Keratinocyte (primary cell): ENCODE measurements around the gene OLFML2B. TPM values are rescaled to one million over a fixed set of nuclear protein-coding genes. Genes with fewer than 3 reads are reported as not detected.

Experiments used
- DNase-seq: peaks from one replicate; pipeline ENCODE4 v3.0.0-alpha.2; 2011; ENCODE audit warnings: low read depth, missing footprints, low spot score
- FAIRE-seq: peaks from 2 replicates; lab custom pipeline; 2011; peaks lifted over from hg19 to GRCh38; lab: Jason Lieb, UNC
- H2AFZ ChIP-seq: 2 replicates; pipeline ENCODE4 v1.6.0; 2012; ENCODE audit warnings: low read length, control low read depth, inconsistent platforms; ENCODE audit not compliant: control insufficient read depth
- H3K27ac ChIP-seq: 2 replicates; pipeline ENCODE4 v1.5.1; 2011; ENCODE audit warnings: low read length; ENCODE audit not compliant: control insufficient read depth, insufficient read depth
- H3K27me3 ChIP-seq: 3 replicates; pipeline ENCODE4 v1.6.0; 2011; ENCODE audit warnings: low read length; ENCODE audit not compliant: control insufficient read depth, insufficient read depth; ENCODE audit errors: extremely low read depth
- H3K36me3 ChIP-seq, 2 experiments: 2 replicates in 1 of 2; 3 replicates in 1 of 2; pipeline ENCODE4 v1.5.1; 2011; ENCODE audit warnings: low read length in 2 of 2, mild to moderate bottlenecking in 1 of 2; ENCODE audit not compliant: control insufficient read depth in 2 of 2, insufficient read depth in 2 of 2; ENCODE audit errors: extremely low read depth in 1 of 2
- H3K4me1 ChIP-seq: 3 replicates; pipeline ENCODE4 v1.5.1; 2011; ENCODE audit warnings: low read length; ENCODE audit not compliant: control insufficient read depth, insufficient read depth; ENCODE audit errors: extremely low read depth
- H3K4me2 ChIP-seq: 3 replicates; pipeline ENCODE4 v1.6.0; 2011; ENCODE audit warnings: low read depth, low read length; ENCODE audit not compliant: control insufficient read depth, insufficient read depth; ENCODE audit errors: extremely low read depth
- H3K4me3 ChIP-seq, 3 experiments: fragments of 200-600 bp in 1 of 3; sonication (generic) in 1 of 3; 2 replicates in 2 of 3; 3 replicates in 1 of 3; pipeline ENCODE4 v1.5.1; 2011 to 2016; ENCODE audit warnings: low read length in 3 of 3, mild to moderate bottlenecking in 3 of 3, control low read depth in 2 of 3, inconsistent platforms in 1 of 3, low read depth in 1 of 3, mixed read lengths in 1 of 3, mixed run types in 1 of 3, moderate library complexity in 1 of 3; ENCODE audit not compliant: control insufficient read depth in 2 of 3, insufficient read depth in 2 of 3; ENCODE audit errors: extremely low read depth in 1 of 3
- H3K79me2 ChIP-seq: 2 replicates; pipeline ENCODE4 v1.6.0; 2012; ENCODE audit warnings: low read length; ENCODE audit not compliant: control insufficient read depth, insufficient read depth
- H3K9ac ChIP-seq: 3 replicates; pipeline ENCODE4 v1.6.0; 2011; ENCODE audit warnings: low read length; ENCODE audit not compliant: control insufficient read depth, insufficient read depth; ENCODE audit errors: extremely low read depth
- H3K9me1 ChIP-seq: 3 replicates; pipeline ENCODE4 v1.6.0; 2011; ENCODE audit warnings: low read length; ENCODE audit not compliant: control insufficient read depth, insufficient read depth; ENCODE audit errors: extremely low read depth
- H3K9me3 ChIP-seq: 2 replicates; pipeline ENCODE4 v1.5.1; 2012; ENCODE audit warnings: low read depth, low read length; ENCODE audit not compliant: control insufficient read depth
- H4K20me1 ChIP-seq: 3 replicates; pipeline ENCODE4 v1.6.0; 2011; ENCODE audit warnings: low read length; ENCODE audit not compliant: control insufficient read depth, insufficient read depth; ENCODE audit errors: extremely low read depth
- EZH2 ChIP-seq: IDR thresholded peaks from one replicate; pipeline ENCODE4 v1.6.1; 2012; ENCODE audit warnings: inconsistent platforms, mild to moderate bottlenecking, low read length, moderate library complexity
- dilution Hi-C: fragments of 300-500 bp; cut with MboI; formaldehyde crosslinking; loops from one replicate; pipeline ENCODE4 v1.7.0; 2020; ENCODE audit warnings: low sequenced_read_pairs; ENCODE audit not compliant: extremely low pct_ligation_motif_present
- polyA plus RNA-seq, 5 experiments: library from polyadenylated mRNA; depleted of rRNA in 3 of 5; stranded (reverse) in 3 of 5; stranded (forward) in 1 of 5; unstranded in 1 of 5; fragments of >200 nt; gene quantifications; 1 replicate in 1 of 5; 2 replicates in 3 of 5; 3 replicates in 1 of 5; pipeline versions ENCODE4 v1.2.1 to v1.2.3, GENCODE V29; 2011 to 2012; ENCODE audit warnings: missing spikeins in 2 of 5, low read depth in 1 of 5, low replicate concordance in 1 of 5
- TF ChIP-seq, protein P1 (sequence below), 3 experiments: IDR thresholded peaks in 1 of 3; conservative IDR thresholded peaks in 1 of 3; optimal IDR thresholded peaks in 1 of 3; 2 replicates in 2 of 3; 3 replicates in 1 of 3; pipeline versions ENCODE3 to v1.5.1; 2011; ENCODE audit warnings: low read length in 3 of 3, mild to moderate bottlenecking in 3 of 3, moderate library complexity in 2 of 3, control low read depth in 1 of 3, inconsistent platforms in 1 of 3; ENCODE audit not compliant: insufficient read depth in 2 of 3; ENCODE audit errors: extremely low read depth in 1 of 3

Gene OLFML2B
- polyA plus RNA-seq, 1 donor (not counting 4 experiments of a cell fraction or from before 2014, with no cell fraction given): not detected

DNA sequence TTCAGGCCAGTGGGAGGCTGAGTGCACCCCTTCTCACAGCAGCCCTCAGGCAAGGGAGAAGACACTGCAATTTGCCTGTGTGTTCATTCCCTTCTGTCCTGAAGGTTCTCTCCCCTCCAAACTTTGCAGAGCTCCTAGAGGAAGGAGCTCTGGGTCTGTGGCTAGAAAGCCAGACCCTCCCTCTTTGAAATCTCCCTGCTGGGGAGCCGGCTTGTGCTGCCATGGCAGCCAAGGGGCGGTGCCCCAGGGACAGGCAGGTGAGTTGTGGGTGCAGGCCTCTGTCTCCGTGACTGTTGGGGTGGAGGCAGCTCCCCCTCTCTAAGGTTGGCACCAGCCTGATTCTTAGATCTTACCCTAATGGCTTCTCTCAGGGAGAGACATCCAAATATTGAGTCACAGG lies 53.0 kb downstream of the OLFML2B start:
- Histone ChIP-seq H2AFZ (no peak overlapping the region), H3K9ac (no peak overlapping the region), H3K9me3 (no peaks in the 10 kb centered on the region), H4K20me1 (no peaks in the 10 kb centered on the region), H3K4me2 (no peak overlapping the region), H3K79me2 (no peaks in the 10 kb centered on the region), H3K4me3 (no peak overlapping the region), H3K36me3 (no peaks in the 10 kb centered on the region), H3K4me1 (no peaks in the 10 kb centered on the region), H3K27ac (no peak overlapping the region), H3K27me3 (peaks cover 21% of the 10 kb centered on the region), H3K9me1 (no peaks in the 10 kb centered on the region)
- dilution Hi-C loops: no loop called here
- no peak for FAIRE-seq
- TF ChIP-seq EZH2: no peak
- TF ChIP-seq, protein P1, sequence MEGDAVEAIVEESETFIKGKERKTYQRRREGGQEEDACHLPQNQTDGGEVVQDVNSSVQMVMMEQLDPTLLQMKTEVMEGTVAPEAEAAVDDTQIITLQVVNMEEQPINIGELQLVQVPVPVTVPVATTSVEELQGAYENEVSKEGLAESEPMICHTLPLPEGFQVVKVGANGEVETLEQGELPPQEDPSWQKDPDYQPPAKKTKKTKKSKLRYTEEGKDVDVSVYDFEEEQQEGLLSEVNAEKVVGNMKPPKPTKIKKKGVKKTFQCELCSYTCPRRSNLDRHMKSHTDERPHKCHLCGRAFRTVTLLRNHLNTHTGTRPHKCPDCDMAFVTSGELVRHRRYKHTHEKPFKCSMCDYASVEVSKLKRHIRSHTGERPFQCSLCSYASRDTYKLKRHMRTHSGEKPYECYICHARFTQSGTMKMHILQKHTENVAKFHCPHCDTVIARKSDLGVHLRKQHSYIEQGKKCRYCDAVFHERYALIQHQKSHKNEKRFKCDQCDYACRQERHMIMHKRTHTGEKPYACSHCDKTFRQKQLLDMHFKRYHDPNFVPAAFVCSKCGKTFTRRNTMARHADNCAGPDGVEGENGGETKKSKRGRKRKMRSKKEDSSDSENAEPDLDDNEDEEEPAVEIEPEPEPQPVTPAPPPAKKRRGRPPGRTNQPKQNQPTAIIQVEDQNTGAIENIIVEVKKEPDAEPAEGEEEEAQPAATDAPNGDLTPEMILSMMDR (optimal IDR thresholded peaks at IDR 0.05 in 1 of 3, IDR thresholded peaks at IDR 0.05 in 1 of 3, conservative IDR thresholded peaks at IDR 0.05 in 1 of 3; ENCODE audit: extremely low read depth in 1 of 3, insufficient read depth in 2 of 3, low read length in 3 of 3): no peak
- no peak for DNase-seq

DNA sequence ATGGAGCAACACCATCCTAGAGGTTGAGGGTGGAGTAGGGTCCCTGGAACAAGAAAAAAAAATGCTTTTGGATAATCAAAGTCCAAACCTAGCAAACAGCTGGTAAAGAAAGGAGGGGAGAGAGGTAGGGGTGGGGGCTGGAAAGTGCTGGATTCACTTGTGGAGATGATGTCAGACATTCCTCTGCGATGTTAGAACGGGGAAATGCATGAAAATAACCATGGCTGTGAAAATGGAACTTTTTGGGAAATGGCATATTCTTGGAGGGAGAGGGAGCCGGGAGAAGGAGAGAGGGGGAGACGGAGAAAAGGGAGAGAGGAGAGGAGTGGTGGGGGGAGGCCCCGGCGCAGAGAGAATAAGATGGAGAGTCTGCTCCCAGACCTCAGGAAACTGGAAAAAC lies 53.6 kb downstream of the OLFML2B start:
- DNase-seq (no peak), FAIRE-seq (no peak)
- no peaks in the 10 kb centered on the region for H3K9me1 ChIP-seq
- H3K4me2 ChIP-seq: no peak overlapping the region
- H3K27me3 ChIP-seq: peaks cover 18% of the 10 kb centered on the region
- TF ChIP-seq, protein P1 (optimal IDR thresholded peaks at IDR 0.05 in 1 of 3, IDR thresholded peaks at IDR 0.05 in 1 of 3, conservative IDR thresholded peaks at IDR 0.05 in 1 of 3; ENCODE audit: extremely low read depth in 1 of 3, insufficient read depth in 2 of 3, low read length in 3 of 3): no peak
- TF ChIP-seq EZH2: no peak
- H3K4me3 ChIP-seq: no peak overlapping the region
- H3K36me3 ChIP-seq: no peaks in the 10 kb centered on the region
- no peak overlapping the region for H3K27ac ChIP-seq
- dilution Hi-C loops: no loop called here
- H3K79me2 ChIP-seq: no peaks in the 10 kb centered on the region
- no peaks in the 10 kb centered on the region for H3K9me3 ChIP-seq
- H3K9ac ChIP-seq: no peak overlapping the region
- no peak overlapping the region for H2AFZ ChIP-seq
- no peaks in the 10 kb centered on the region for H4K20me1 ChIP-seq
- no peaks in the 10 kb centered on the region for H3K4me1 ChIP-seq
